ENCODE data around the gene ATP6V0A4. TPM values are rescaled to one million over a fixed set of nuclear protein-coding genes. Genes with fewer than 3 reads are reported as not detected.

ATP6V0A4 gene
- total RNA-seq, 1 experiment from 2014 or later = not detected

DNA sequence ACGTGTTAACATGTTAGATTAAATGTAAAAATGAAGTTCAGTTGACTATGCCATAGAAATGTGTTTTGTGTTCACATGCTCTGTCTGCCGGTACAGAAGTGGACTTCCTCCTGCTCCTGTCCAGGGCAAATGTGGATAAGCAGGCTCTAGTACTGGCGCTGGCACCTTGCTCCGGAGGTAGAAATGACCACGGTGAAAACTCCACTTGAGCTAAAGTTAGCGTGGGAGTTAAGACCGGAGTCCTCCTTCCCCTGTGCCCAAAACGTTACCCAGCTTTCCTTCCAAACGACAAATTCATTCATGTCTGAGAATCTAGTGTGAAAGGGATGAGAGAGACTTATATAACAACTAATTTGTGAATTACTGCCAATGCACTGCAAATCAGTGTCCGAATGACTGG, 35.0 kb upstream of the ATP6V0A4 start:
- CTCF ChIA-PET = no interaction called here
- no peak for TF ChIP-seq EZH2 (IDR thresholded peaks at IDR 0.05; ENCODE audit: borderline replicate concordance, low read depth, low read length, poor library complexity, severe bottlenecking)
- TF ChIP-seq, protein P1, sequence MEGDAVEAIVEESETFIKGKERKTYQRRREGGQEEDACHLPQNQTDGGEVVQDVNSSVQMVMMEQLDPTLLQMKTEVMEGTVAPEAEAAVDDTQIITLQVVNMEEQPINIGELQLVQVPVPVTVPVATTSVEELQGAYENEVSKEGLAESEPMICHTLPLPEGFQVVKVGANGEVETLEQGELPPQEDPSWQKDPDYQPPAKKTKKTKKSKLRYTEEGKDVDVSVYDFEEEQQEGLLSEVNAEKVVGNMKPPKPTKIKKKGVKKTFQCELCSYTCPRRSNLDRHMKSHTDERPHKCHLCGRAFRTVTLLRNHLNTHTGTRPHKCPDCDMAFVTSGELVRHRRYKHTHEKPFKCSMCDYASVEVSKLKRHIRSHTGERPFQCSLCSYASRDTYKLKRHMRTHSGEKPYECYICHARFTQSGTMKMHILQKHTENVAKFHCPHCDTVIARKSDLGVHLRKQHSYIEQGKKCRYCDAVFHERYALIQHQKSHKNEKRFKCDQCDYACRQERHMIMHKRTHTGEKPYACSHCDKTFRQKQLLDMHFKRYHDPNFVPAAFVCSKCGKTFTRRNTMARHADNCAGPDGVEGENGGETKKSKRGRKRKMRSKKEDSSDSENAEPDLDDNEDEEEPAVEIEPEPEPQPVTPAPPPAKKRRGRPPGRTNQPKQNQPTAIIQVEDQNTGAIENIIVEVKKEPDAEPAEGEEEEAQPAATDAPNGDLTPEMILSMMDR (conservative IDR thresholded peaks at IDR 0.05; ENCODE audit: low read depth, low read length) = no peak
- H3K27ac ChIP-seq (ENCODE audit: low read depth, low read length, poor library complexity, severe bottlenecking) = no peak overlapping the region

DNA sequence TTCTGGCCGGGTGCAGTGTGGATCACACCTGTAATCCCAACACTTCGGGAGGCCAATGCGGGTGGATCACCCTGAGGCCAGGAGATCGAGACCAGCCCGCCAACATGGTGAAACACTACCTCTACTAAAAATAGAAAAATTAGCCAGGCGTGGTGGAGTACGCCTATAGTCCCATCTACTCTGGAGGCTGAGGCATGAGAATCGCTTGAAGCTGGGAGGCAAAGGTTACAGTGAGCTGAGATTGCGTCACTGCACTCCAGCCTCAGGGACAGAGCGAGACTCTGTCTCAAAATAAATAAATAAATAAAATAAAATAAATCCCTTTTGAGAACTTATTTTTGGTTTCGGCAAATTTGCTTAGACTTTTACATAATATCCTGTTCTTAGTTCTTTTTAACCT, 31.3 kb upstream of the ATP6V0A4 start:
- no TSS peak for BruUV-seq (replicated peaks)
- no peak overlapping the region for H3K27ac ChIP-seq (ENCODE audit: low read depth, low read length, poor library complexity, severe bottlenecking)
- ChIA-PET CTCF (no interaction called here), POLR2A (ENCODE audit: low non-redundant PET) (no interaction called here)
- H3K4me1 ChIP-seq (ENCODE audit: insufficient read depth, low read length, poor library complexity, severe bottlenecking) = no peaks in the 10 kb centered on the region
- H3K9me3 ChIP-seq (ENCODE audit: low read depth, low read length, poor library complexity, severe bottlenecking) = no peaks in the 10 kb centered on the region
- H3K4me3 ChIP-seq (ENCODE audit: low read depth, low read length, poor library complexity, severe bottlenecking) = no peak overlapping the region
- TF ChIP-seq EZH2 (IDR thresholded peaks at IDR 0.05; ENCODE audit: borderline replicate concordance, low read depth, low read length, poor library complexity, severe bottlenecking) = no peak
- TF ChIP-seq, protein P1 (conservative IDR thresholded peaks at IDR 0.05; ENCODE audit: low read depth, low read length) = no peak
- H3K36me3 ChIP-seq (ENCODE audit: insufficient read depth, low read length, poor library complexity, severe bottlenecking) = no peaks in the 10 kb centered on the region
- intact Hi-C loops (cut with micrococcal nuclease; ENCODE audit: unreplicated experiment) = no loop called here
- H3K27me3 ChIP-seq (replicated peaks; ENCODE audit: insufficient read depth, low read depth, low read length, poor library complexity) = no peaks in the 10 kb centered on the region
- no peak for DNase-seq (ENCODE audit: low spot score)

More for the DNA sequence above, 35.0 kb upstream of the ATP6V0A4 start:
- no peaks in the 10 kb centered on the region for H3K27me3 ChIP-seq (replicated peaks; ENCODE audit: insufficient read depth, low read depth, low read length, poor library complexity)
- H3K4me1 ChIP-seq (ENCODE audit: insufficient read depth, low read length, poor library complexity, severe bottlenecking) = peaks cover 7% of the 10 kb centered on the region
- no TSS peak for BruUV-seq (replicated peaks)
- H3K9me3 ChIP-seq (ENCODE audit: low read depth, low read length, poor library complexity, severe bottlenecking) = no peaks in the 10 kb centered on the region
- H3K36me3 ChIP-seq (ENCODE audit: insufficient read depth, low read length, poor library complexity, severe bottlenecking) = no peaks in the 10 kb centered on the region
- intact Hi-C loops (cut with micrococcal nuclease; ENCODE audit: unreplicated experiment) = no loop called here
- POLR2A ChIA-PET (ENCODE audit: low non-redundant PET) = no interaction called here
- DNase-seq (ENCODE audit: low spot score) = no peak
- H3K4me3 ChIP-seq (ENCODE audit: low read depth, low read length, poor library complexity, severe bottlenecking) = no peak overlapping the region

DNA sequence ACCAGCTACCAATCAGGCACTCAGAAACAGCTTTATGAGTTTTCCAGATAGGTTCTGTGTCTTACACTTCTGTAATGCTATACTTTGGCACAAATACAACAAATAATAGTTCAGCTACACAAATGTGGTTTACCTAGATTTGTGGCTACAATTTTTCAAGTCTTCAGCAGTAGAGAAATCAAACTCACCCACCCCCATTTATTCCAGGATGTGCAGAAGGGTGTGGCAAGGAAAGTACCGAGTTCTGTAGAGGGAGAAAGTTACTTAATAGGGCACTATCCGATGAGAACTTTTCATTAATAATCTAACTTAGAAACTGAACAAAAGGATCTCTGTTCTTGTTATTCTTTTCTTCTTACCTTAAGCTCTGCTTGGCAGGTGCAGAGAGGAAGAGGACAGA, 30.3 kb upstream of the ATP6V0A4 start:
- ChIA-PET POLR2A (ENCODE audit: low non-redundant PET) (no interaction called here), CTCF (no interaction called here)
- H3K27me3 ChIP-seq (replicated peaks; ENCODE audit: insufficient read depth, low read depth, low read length, poor library complexity) = no peaks in the 10 kb centered on the region
- H3K9me3 ChIP-seq (ENCODE audit: low read depth, low read length, poor library complexity, severe bottlenecking) = no peaks in the 10 kb centered on the region
- no TSS peak for BruUV-seq (replicated peaks)
- intact Hi-C loops (cut with micrococcal nuclease; ENCODE audit: unreplicated experiment) = no loop called here
- H3K27ac ChIP-seq (ENCODE audit: low read depth, low read length, poor library complexity, severe bottlenecking) = no peak overlapping the region
- no peak overlapping the region for H3K4me3 ChIP-seq (ENCODE audit: low read depth, low read length, poor library complexity, severe bottlenecking)
- no peaks in the 10 kb centered on the region for H3K36me3 ChIP-seq (ENCODE audit: insufficient read depth, low read length, poor library complexity, severe bottlenecking)
- TF ChIP-seq, protein P1 (conservative IDR thresholded peaks at IDR 0.05; ENCODE audit: low read depth, low read length) = no peak
- TF ChIP-seq EZH2 (IDR thresholded peaks at IDR 0.05; ENCODE audit: borderline replicate concordance, low read depth, low read length, poor library complexity, severe bottlenecking) = no peak
- DNase-seq (ENCODE audit: low spot score) = no peak
- H3K4me1 ChIP-seq (ENCODE audit: insufficient read depth, low read length, poor library complexity, severe bottlenecking) = no peaks in the 10 kb centered on the region

Data from A673 (cell line).